ENCODE results near the gene OSER1. TPM values are rescaled to one million over a fixed set of nuclear protein-coding genes. Genes with fewer than 3 reads are reported as not detected.

Gene OSER1
- total and polyA plus RNA-seq, 2 donors (not counting 1 experiment from before 2014, with no cell fraction given), result 50.9 to 73.2 TPM

DNA sequence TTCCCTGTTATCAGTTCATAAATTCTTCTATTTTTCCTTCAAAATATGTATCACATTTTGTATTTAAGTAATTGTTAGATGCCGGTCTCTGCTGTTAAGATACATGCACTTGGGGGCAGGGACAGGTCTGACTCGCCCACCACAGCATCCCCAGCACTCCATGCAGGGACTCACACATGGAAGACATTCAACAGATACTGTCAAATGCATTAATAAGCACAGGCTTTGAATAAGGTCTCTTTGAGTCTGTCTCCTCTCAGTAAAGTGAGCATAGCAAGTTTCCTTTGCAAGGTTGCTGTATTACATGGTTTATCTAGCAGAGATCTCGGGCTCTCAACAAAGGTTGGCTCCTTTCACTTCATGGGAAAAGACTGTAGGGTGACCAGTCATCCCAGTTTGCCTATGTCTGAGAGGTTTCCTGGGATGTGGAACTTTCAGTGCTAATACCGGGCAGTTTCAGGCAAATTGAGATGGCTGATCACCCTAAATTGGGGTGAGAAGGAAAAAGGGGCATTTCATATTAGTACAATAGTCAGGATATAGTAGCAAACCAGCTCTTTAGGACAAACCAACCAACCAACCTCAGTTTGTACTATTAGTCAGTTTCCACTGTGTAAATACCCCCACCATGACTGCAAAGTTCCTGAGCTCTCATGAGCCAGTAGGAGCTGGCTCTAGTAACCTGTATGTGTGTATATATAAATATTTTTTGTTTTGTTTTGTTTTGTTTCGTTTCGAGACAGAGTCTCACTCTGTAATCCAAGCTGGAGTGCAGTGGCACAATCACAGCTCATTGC lies 38.6 kb downstream of the OSER1 start:
- H2AFZ ChIP-seq (ENCODE audit: low read length), result no peak overlapping the region
- DNase-seq (ENCODE audit: low read depth in 2 of 2), result no peak
- H3K27me3 ChIP-seq (ENCODE audit: control insufficient read depth, insufficient read depth, low read length), result no peaks in the 10 kb centered on the region
- TF ChIP-seq, protein P1, sequence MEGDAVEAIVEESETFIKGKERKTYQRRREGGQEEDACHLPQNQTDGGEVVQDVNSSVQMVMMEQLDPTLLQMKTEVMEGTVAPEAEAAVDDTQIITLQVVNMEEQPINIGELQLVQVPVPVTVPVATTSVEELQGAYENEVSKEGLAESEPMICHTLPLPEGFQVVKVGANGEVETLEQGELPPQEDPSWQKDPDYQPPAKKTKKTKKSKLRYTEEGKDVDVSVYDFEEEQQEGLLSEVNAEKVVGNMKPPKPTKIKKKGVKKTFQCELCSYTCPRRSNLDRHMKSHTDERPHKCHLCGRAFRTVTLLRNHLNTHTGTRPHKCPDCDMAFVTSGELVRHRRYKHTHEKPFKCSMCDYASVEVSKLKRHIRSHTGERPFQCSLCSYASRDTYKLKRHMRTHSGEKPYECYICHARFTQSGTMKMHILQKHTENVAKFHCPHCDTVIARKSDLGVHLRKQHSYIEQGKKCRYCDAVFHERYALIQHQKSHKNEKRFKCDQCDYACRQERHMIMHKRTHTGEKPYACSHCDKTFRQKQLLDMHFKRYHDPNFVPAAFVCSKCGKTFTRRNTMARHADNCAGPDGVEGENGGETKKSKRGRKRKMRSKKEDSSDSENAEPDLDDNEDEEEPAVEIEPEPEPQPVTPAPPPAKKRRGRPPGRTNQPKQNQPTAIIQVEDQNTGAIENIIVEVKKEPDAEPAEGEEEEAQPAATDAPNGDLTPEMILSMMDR (conservative IDR thresholded peaks at IDR 0.05 in 1 of 2, IDR thresholded peaks at IDR 0.05 in 1 of 2; ENCODE audit: low read depth in 1 of 2, low read length in 2 of 2), result no peak
- no peak for TF ChIP-seq EZH2 (IDR thresholded peaks at IDR 0.05; ENCODE audit: low read length, missing control alignments)
- H3K4me3 ChIP-seq (replicated peaks in 1 of 4; ENCODE audit: control extremely low read depth in 1 of 4, insufficient read depth in 1 of 4, low read depth in 3 of 4, low read length in 4 of 4), result no peak overlapping the region
- no peaks in the 10 kb centered on the region for H3K9me3 ChIP-seq (ENCODE audit: control insufficient read depth, insufficient read depth, low read depth, low read length)
- H4K20me1 ChIP-seq (ENCODE audit: control insufficient read depth, extremely low read depth, insufficient read depth, low read length), result no peaks in the 10 kb centered on the region
- H3K9ac ChIP-seq (ENCODE audit: insufficient read depth, low read length), result no peak overlapping the region
- no peaks in the 10 kb centered on the region for H3K79me2 ChIP-seq (ENCODE audit: control insufficient read depth, insufficient read depth, low read length)
- no peak overlapping the region for H3K4me2 ChIP-seq (ENCODE audit: extremely low read depth, insufficient read depth, low read length)
- H3K36me3 ChIP-seq (ENCODE audit: control insufficient read depth, insufficient read depth, low read length), result no peaks in the 10 kb centered on the region
- no peak overlapping the region for H3K27ac ChIP-seq (ENCODE audit: insufficient read depth, low read length)
- peaks cover 2% of the 10 kb centered on the region for H3K4me1 ChIP-seq (ENCODE audit: control insufficient read depth, extremely low read depth, insufficient read depth, low read length)

DNA sequence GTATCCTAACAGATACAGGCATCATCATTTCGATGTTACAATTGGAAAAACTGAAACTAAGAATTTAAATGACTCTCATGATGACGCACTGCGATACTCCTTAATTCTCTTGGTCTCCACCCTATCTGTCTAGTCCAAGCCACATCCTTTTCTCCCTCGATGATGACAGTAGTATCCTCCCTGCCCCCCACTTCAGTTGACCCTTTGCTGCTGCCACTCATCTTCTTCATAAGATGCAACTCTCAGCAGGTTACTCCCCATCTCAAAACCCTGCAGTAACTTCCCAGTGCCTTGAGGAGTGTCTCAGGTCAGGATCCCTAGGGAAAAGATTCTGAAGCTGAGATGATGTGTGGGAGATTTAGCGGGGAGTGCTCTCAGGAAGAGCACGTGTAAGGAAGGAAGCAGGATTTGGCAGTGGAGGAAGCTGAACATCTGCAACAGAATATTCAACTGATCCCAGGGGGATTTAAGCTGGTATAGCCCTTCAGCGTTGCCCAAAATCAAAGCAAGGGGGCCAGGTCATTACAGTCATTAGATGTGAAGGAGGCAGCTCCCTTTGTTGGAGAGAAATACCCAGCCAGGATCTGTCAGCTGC lies 39.7 kb downstream of the OSER1 start:
- peak overlapping the region; percentile 37 for H3K27ac ChIP-seq (ENCODE audit: insufficient read depth, low read length)
- peaks cover 2% of the 10 kb centered on the region for H3K4me1 ChIP-seq (ENCODE audit: control insufficient read depth, extremely low read depth, insufficient read depth, low read length)
- DNase-seq (ENCODE audit: low read depth in 2 of 2), result no peak
- no peaks in the 10 kb centered on the region for H3K9me3 ChIP-seq (ENCODE audit: control insufficient read depth, insufficient read depth, low read depth, low read length)
- H3K9ac ChIP-seq (ENCODE audit: insufficient read depth, low read length), result no peak overlapping the region
- H3K36me3 ChIP-seq (ENCODE audit: control insufficient read depth, insufficient read depth, low read length), result no peaks in the 10 kb centered on the region
- no peaks in the 10 kb centered on the region for H3K79me2 ChIP-seq (ENCODE audit: control insufficient read depth, insufficient read depth, low read length)
- H4K20me1 ChIP-seq (ENCODE audit: control insufficient read depth, extremely low read depth, insufficient read depth, low read length), result no peaks in the 10 kb centered on the region
- no peaks in the 10 kb centered on the region for H3K27me3 ChIP-seq (ENCODE audit: control insufficient read depth, insufficient read depth, low read length)
- H3K4me2 ChIP-seq (ENCODE audit: extremely low read depth, insufficient read depth, low read length), result peak overlapping the region; percentile 2
- TF ChIP-seq EZH2 (IDR thresholded peaks at IDR 0.05; ENCODE audit: low read length, missing control alignments), result no peak
- TF ChIP-seq, protein P1 (conservative IDR thresholded peaks at IDR 0.05 in 1 of 2, IDR thresholded peaks at IDR 0.05 in 1 of 2; ENCODE audit: low read depth in 1 of 2, low read length in 2 of 2), result no peak
- no peak overlapping the region for H3K4me3 ChIP-seq (replicated peaks in 1 of 4; ENCODE audit: control extremely low read depth in 1 of 4, insufficient read depth in 1 of 4, low read depth in 3 of 4, low read length in 4 of 4)
- H2AFZ ChIP-seq (ENCODE audit: low read length), result no peak overlapping the region

DNA sequence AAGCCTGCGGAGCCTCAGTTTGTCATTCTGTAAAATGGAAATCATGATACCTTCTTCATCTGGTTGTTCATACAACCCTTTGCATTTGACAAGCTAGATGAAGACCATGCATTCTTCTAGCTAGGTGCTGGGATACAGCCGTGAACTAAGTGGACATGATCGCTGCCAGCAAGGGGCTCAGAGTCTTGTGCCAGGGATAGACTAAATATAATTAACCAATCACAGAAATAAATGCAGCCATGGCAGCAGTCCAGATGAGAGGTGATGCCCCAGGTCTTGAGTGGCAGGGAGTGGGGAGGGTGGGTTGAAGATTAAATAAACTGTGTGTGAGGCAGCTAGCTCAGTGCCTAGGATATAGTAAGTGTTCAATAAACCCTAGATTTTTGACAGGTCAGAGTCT lies 42.8 kb downstream of the OSER1 start:
- Histone ChIP-seq H3K4me3 (replicated peaks in 1 of 4; ENCODE audit: control extremely low read depth in 1 of 4, insufficient read depth in 1 of 4, low read depth in 3 of 4, low read length in 4 of 4) (no peak overlapping the region), H3K79me2 (ENCODE audit: control insufficient read depth, insufficient read depth, low read length) (no peaks in the 10 kb centered on the region), H3K4me2 (ENCODE audit: extremely low read depth, insufficient read depth, low read length) (no peak overlapping the region), H3K4me1 (ENCODE audit: control insufficient read depth, extremely low read depth, insufficient read depth, low read length) (peaks cover 2% of the 10 kb centered on the region), H3K27me3 (ENCODE audit: control insufficient read depth, insufficient read depth, low read length) (no peaks in the 10 kb centered on the region), H3K36me3 (ENCODE audit: control insufficient read depth, insufficient read depth, low read length) (no peaks in the 10 kb centered on the region), H4K20me1 (ENCODE audit: control insufficient read depth, extremely low read depth, insufficient read depth, low read length) (no peaks in the 10 kb centered on the region), H3K9me3 (ENCODE audit: control insufficient read depth, insufficient read depth, low read depth, low read length) (no peaks in the 10 kb centered on the region), H2AFZ (ENCODE audit: low read length) (no peak overlapping the region), H3K9ac (ENCODE audit: insufficient read depth, low read length) (no peak overlapping the region), H3K27ac (ENCODE audit: insufficient read depth, low read length) (no peak overlapping the region)
- DNase-seq (ENCODE audit: low read depth in 2 of 2), result no peak
- TF ChIP-seq, protein P1 (conservative IDR thresholded peaks at IDR 0.05 in 1 of 2, IDR thresholded peaks at IDR 0.05 in 1 of 2; ENCODE audit: low read depth in 1 of 2, low read length in 2 of 2), result no peak
- TF ChIP-seq EZH2 (IDR thresholded peaks at IDR 0.05; ENCODE audit: low read length, missing control alignments), result no peak
